IPS-18c (cell line): ENCODE measurements around the gene EIF5.
A peak's percentile ranks its signal among the peaks of the same experiment; 100 is the strongest.

Source experiments
- H3K4me3 ChIP-seq: 2 replicates; pipeline ENCODE4 v1.7.0; 2013; ENCODE audit warnings: low read depth, mild to moderate bottlenecking, low read length, moderate library complexity; ENCODE audit not compliant: insufficient read depth
- H3K9me3 ChIP-seq: one replicate; pipeline ENCODE4 v1.6.1; 2013; ENCODE audit warnings: mild to moderate bottlenecking, low read length, moderate library complexity; ENCODE audit not compliant: control insufficient read depth, insufficient read depth

EIF5 gene

GRCh38 chr14:103328941-103329340 lies 5.1 kb upstream of the EIF5 start:
- Histone ChIP-seq H3K4me3 (no peak overlapping the region), H3K9me3 (no peaks in the 10 kb centered on the region)

DNA sequence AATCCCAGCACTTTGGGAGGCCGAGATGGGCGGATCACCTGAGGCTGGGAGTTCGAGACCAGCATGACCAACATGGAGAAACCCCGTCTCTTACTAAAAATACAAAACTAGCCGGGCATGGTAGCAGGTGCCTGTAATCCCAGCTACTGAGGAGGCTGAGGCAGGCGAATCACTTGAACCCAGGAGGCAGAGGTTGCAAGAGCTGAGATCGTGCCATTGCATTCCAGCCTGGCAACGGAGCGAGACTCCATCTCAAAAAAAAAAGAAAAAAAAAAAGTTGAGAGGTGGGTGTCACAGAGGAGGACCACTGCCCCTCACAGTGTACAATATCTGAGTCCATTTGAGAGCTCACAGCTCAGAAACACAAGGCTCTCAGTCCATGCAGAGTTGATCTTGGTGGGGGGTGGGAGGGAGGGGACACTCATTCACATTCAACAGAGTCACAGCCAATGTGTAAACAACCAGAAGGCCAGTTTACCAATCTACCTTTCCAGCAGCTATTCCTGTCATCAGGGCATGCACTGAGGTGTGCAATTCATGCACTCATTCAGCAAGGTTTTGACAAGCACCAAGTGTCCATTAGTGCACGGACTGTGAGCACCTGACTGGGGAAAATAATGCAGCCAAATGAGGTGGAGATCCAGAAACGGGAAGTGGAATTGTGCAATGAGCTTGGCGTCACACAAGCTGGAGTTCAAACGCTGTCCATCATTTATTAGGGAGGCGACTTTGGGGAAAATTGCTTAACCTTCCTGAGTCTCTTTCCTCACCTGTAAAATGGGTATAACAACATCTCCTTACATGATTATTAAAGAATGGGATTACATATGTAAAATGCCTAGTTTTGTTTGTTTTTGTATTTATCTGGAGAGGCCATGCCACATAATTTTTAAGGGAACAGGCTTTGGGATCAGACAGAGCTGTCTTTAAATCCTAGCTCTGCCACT lies 4.4 kb upstream of the EIF5 start:
- Histone ChIP-seq H3K4me3 (no peak overlapping the region), H3K9me3 (no peaks in the 10 kb centered on the region)

GRCh38 chr14:103330536-103330935 lies 3.5 kb upstream of the EIF5 start:
- no peaks in the 10 kb centered on the region for H3K9me3 ChIP-seq
- no peak overlapping the region for H3K4me3 ChIP-seq

- H3K9me3 ChIP-seq: no peaks in the 10 kb centered on the region
- H3K4me3 ChIP-seq: peak overlapping the region; percentile 96; the same call in 1 of the 2 replicates
Measured at GRCh38 chr14:103332143-103332919, 1.7 kb upstream of the EIF5 start.

GRCh38 chr14:103334644-103335622 lies 896 bp downstream of the EIF5 start:
- H3K9me3 ChIP-seq: no peaks in the 10 kb centered on the region
- peak overlapping the region; percentile 96 for H3K4me3 ChIP-seq

DNA sequence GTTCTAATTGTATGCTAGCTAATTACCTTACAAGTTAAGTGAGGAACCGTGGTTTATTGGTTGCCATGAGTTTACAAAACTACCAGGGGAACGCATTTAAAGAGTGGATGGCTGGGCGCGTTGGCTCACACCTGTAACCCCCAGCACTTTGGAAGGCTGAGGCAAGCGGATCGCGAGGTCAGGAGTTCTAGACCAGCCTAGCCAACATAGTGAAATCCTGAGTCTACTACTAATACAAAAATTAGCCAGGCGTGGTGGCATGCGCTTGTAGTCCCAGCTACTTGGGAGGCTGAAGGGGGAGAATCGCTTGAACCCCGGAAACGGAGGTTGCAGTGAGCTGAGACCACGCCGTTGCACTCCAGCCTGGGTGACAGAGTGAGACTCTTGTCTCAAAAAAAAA lies 2.2 kb downstream of the EIF5 start:
- Histone ChIP-seq H3K9me3 (no peaks in the 10 kb centered on the region), H3K4me3 (no peak overlapping the region)

DNA sequence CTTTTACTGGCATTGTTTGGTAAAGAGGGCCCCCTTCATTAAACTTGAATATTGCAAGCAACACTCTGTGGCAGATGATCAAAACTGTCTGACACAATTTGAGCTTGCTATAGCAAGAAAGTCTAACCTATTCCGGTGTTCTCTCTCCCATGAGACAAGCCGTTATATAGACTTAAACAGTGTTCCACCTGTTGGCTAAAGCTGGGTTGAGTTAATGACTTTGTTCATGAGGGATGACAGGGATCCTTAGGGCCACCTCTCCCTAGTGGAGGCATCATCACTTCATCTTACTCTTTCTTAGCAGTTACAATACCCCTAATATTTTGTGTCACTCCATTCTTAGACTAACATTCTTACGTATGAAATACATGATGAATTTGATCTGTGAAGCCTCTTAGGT lies 3.8 kb downstream of the EIF5 start:
- no peaks in the 10 kb centered on the region for H3K9me3 ChIP-seq
- no peak overlapping the region for H3K4me3 ChIP-seq

DNA sequence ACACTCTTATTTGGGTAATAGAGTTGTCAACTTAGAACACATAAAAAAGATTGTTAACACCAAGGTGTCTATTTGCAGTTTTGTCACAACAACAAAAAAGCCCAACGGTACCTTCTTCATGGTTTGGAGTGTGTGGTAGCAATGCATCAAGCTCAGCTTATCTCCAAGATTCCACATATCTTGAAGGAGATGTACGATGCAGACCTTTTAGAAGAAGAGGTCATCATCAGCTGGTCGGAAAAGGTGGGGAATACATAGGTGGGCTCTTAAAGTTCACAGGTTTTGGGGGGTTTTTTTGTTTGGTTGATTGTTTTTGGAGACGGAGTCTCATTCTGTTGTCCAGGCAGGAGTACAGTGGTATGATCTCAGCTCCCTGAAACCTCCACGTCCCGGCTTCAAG lies 5.5 kb downstream of the EIF5 start:
- Histone ChIP-seq H3K9me3 (no peaks in the 10 kb centered on the region), H3K4me3 (no peak overlapping the region)

GRCh38 chr14:103340480-103341212 lies 6.6 kb downstream of the EIF5 start:
- no peak overlapping the region for H3K4me3 ChIP-seq
- H3K9me3 ChIP-seq: no peaks in the 10 kb centered on the region

GRCh38 chr14:103341250-103342129 lies 7.5 kb downstream of the EIF5 start:
- Histone ChIP-seq H3K9me3 (no peaks in the 10 kb centered on the region), H3K4me3 (no peak overlapping the region)

- no peaks in the 10 kb centered on the region for H3K9me3 ChIP-seq
- H3K4me3 ChIP-seq: no peak overlapping the region
Measured at GRCh38 chr14:103343164-103343879, 9.3 kb downstream of the EIF5 start.

GRCh38 chr14:103343905-103344797 lies 10.1 kb downstream of the EIF5 start:
- Histone ChIP-seq H3K9me3 (no peaks in the 10 kb centered on the region), H3K4me3 (no peak overlapping the region)

DNA sequence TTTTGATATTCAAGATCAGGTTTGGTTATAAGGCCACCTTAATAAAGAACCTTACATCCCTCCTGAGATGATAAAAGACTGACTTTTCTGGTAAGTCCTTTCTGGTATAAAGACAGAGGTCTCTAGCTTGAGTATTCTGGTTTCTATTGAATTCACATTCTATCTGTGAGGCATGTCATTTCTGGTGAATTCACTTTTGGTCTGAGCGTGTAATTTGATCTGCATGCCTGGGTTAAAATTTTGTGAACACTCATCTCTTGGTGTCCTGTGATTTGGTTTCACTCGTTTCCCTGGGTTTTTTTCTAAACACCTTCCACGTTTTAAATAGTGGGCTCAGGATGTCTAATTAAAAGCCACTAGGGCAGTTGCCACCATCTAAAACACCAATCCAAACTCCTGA lies 12.2 kb downstream of the EIF5 start:
- no peak overlapping the region for H3K4me3 ChIP-seq
- no peaks in the 10 kb centered on the region for H3K9me3 ChIP-seq

DNA sequence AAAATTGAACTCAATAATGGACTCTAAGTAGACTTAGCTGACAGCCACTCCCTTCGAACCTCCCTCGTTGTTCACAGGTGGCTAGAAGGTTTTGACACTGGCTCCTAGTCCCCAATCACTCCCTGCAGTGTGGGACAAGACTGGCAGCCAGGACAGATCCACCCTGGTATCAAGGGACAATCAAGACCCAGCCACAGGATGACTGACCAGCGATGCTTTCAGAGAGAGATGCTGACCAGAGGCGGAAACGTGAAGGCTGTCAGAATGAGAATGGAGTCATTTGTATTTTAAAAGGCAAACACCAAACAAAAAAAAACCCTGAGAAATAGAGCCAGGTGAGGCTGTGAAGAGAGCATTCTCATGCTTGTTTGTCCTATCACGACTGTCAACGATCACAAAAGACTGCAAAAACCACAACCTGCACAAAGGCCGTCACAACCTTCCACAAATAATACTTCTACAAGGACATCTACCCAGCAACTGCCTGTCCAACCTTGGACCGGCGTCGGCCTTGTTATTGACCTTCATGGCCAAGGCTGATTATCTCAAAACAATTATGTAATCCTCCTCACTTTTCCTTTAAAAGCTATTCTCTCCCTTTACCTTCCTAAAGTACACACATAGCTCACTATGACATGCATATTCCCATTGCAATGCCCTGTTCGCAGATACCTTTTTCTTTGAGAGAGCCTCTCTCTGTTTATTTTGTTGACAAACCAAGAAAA lies 13.2 kb downstream of the EIF5 start:
- Histone ChIP-seq H3K9me3 (no peaks in the 10 kb centered on the region), H3K4me3 (no peak overlapping the region)
